ENCODE data around the gene SDF2.

The SDF2 gene, protein sequence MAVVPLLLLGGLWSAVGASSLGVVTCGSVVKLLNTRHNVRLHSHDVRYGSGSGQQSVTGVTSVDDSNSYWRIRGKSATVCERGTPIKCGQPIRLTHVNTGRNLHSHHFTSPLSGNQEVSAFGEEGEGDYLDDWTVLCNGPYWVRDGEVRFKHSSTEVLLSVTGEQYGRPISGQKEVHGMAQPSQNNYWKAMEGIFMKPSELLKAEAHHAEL

DNA sequence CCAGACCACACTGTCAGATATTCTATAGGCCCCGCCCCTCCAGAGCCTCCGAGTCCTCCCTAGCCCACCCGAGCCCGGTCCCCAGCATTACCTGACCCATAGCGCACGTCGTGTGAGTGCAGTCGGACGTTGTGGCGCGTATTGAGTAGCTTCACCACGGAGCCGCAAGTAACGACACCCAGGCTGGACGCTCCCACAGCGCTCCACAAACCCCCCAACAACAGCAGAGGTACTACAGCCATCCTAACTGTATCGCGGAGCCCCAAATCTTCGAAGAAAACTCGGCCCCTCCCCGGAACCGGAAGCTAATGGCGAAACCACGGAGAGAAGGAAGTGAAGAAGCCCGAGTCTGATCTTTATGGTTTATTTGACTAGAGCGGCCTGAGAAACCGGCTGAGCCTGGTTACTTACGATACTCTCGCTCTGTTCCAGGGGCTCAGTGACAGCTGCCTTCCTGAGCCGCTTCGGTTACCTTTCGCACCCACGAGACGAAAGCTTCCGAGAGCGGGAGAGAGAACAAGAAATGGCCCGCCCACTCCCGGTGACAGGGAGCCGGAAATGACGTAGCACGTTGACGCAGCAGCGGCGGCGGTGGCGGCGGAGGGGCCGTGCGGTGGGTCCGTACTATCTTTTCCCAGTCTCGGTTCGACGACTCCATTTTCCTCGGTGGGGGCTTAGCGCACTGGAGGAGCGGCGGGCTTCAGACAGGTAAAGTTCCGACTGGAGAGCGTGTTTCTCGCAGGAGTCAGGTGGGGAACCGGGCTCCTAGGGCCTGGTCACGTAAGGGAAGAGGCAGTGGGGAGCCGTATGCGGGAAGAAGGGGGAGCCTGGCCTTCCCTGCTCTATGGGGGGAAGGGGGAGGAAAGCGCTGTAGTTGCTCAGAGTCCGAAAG, at the start of gene SDF2, which contains the start of gene SUPT6H:
Gene SDF2 (minus strand): TSS at position 272 of the 892 bp plus-strand sequence. CDS start 30 bp downstream, at position 242.
Gene SUPT6H (plus strand): TSS at position 571 of the 892 bp plus-strand sequence. CDS start 11,197 bp downstream, outside the sequence.
- peak; percentile 62 for DNase-seq (ENCODE audit: low read depth)

DNA sequence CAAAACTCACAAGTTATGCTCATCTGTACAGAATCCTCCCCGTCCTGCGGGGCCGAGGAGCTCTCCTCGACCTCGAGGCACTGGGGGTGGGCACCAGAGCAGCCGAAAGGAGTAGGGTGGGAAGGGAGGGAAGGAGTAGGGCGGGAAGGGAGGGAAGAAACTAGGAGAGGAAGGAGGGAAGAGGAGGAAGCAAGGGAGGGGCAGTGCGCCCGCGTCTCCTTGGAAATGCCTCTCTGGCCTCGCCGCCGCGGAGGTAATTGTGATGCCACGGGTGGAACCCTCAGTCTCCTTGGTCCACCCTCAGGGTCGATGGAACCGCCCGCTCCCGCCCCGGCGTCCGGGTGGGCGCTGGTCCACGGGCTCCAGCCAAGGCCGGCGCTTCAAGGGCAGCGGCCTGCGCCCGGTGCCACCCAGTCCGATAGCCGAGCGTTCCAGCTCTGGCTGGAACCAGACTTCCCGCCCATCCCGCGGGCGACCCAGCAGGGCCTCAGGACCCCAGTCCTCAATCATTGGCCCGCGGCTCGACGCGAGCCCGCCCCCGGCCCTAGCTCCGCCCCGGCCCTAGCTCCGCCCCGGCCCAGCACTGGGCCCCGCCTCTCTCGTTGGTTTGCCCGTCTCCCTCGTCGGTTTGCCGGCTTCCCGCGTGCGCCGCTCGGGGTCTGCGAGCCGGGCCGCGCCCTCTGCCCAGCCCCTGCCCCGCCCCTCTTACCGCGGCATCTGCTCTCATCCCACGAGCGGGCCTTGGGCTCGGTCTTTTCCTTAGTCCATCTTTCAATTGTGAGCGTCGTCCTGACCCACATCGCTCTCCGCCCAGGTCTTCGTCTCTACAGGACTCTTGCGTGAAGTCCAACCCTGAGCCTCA, 49.4 kb upstream of the SDF2 start:
- DNase-seq (ENCODE audit: low read depth), result peak; percentile 68

DNA sequence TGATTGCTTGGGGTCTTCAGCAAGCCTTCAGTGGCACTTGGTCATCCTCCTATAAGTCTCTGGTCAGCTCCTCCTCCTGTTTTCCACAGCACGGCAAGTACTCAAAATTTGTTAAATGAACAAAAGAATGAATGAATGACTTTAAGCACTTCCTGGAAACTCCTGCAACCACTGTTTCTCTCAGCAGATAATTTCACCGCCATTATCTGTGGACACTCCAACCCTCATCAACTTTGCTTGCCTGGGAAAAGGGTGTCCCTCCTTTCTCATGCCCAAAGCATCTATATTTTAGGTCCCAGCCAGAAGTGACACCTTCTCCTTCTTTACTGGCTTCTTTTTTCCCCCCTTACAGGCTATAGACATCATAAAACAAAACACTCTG, 45.6 kb upstream of the SDF2 start:
- DNase-seq (ENCODE audit: low read depth), result no peak

DNA sequence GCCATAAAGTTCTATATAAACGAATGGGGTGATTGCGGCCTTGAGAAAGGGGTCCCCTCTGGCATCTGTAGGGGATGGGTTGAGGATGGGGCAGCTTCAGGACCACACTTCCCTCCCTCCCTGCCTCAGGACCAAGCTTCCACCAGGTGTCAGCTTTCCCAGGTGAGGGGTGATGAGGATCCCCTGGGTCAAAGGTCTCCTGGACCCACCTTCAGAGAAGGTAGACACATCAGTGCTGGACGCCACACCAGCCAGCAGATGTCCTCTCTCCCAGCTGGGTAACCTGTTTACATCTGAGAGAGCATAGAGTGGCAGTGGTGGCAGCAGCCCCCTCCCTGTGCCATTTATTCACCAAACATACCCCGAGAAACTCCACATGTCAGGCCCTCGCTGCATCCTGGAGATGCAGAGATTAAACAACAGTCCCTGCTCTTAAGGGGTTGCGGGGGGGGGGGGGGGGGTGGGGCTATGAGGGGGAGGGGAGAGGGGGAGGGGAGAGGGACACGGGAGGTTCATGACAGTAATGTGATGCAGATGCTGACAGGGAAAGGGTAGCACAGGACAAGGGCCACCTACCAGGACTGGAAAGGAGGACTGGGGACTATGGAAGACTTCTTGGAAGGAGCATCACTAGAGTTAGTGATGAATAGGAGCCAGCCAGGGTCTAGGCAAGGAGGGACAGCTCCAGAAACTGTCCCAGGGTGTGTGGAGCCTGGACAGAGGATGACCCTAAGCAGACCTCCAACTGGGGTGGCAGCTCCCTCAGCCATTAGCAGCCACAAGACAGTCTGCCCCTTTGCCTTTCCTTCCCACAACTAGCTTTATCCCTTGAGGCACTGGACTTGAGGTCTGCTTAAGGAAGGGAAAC, 45.0 kb upstream of the SDF2 start:
- no peak for DNase-seq (ENCODE audit: low read depth)

DNA sequence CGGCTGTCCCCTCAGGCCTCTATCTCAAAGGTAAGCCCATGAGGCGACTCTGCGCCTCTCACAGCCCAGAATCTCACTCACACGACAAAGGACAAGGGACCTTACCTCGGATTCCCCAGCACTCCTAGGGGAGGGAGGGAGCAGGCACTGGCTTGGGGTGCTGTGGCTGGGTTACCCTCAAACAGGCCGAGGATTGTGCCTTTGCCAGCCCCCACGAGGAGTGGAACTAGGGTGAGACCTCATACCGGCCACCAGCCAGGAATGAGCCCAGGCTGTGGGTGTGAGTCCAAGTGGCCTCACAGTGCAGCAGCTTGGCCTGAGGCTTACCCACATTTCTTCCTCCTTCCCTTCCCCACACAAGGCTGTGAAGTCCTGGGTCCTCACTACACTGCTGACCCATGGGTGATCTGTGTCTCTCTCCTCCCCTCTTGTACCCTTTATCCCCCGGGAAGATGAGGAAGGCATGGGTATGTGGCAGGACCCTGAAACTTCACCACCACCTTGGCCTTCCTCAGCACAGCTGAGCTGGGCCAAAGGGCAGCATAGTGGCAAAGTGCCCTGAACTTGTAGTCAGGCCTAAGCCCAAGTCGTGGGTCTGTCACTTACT, 44.1 kb upstream of the SDF2 start:
- DNase-seq (ENCODE audit: low read depth), result no peak

DNA sequence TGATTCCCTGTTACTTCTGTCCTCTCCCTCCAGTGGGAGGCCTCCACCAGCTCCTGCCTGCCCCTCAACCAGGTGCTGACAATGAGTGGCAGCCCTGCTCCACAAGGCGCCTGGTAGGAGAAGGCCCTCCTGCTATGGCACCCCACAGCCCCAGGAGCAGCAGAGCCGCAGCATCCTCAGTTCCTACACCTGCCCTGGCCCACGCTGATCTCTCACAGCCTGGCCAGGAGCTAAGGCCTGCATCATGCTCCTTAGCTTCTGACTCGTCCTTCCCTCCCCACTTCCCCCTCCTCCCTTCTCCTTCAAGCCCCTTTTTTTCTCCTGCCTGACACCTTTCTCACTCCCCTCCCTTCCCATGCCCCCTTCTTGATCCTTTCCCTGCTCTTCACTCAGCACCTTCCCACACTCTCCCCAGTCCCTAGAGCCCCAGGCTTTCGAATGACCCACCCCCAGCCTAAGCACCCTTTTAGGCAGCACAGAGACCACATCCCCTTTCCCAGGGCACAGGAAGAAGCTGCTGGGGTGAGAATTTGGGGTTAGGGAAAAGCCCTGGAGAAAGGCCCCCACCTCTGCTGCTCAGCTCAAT, 43.5 kb upstream of the SDF2 start:
- DNase-seq (ENCODE audit: low read depth), result no peak

DNA sequence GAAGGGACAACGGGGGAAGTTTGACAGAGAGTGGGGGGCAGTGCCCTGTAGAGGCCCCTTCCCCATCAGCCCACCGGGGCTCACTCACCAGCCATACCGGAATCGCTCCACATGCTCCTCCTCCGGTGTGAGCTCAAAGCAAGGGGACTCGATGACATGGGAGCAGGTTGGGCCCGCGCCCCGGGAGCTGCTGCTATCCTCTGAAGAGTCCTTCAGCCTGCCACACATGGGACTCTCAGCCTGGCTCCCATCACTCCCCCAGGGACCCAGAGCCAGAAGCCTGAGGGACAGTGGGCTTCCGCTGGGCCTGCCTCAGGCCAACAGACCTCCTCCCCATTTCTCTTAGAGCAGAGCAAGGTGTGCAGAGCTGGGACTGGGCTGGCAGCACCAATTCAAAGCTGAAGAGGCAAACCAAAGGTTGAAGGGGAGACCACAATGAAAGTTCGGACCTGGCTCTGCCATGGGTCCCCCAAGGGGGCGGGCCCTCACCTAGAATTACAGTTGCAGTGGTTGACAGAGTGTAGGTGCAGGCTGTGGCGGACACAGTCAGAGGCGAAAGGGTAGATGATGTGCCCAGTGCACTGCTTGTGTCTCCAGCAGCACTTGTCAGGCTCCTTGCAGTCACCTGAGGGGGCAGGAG, 42.6 kb upstream of the SDF2 start:
- DNase-seq (ENCODE audit: low read depth), result no peak

DNA sequence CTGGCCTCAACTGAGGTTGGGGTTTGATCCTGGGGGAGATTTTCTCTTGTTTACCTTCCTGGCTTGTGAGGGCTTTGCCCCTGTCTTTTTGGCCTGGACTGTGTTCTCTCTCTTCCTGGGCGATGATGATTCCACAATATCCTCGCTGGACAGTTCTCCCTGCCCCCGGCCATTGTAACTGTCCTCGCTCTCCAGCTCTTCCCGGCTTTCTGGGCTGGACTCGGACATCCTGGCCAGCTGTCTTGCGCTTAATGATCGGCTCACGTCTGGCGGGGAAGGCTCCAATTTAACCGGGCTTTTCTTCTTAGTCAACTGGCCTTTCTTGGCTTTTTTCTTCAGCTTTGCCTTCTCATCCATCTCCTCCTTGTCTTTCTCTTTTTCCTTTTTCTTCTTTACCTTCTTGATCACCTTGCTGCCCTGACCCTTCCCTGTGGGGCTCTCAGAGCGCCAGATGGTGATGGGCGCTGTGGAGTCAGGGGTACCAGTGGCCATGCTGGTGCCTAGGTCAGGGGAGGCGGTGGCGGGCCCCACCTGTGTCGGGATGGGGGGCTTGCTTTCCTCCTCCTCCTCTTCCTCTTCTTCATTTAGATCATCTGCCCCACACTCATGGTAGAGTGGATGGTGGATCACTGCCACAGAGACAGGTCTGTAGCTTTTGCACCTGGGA, 42.0 kb upstream of the SDF2 start:
- no peak for DNase-seq (ENCODE audit: low read depth)

DNA sequence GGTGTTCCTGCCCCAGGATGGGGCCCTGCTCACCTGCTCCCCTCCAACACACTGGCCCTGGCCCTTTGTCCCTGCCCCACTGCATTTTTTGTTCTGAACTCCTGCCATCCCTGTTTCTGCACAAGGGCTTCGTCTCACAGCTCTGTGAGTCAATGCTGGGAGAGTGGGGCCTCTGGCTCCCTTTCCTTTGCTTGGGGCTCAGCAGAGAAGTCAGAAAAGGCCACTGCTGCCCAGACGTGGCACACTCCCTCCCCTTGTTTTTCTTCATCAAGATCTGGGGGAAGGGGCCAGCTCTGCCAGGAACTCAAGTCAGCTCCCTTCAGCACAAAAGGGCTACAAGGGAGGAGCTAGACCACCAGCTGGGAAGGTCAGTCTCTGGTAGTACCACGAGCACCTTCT, 41.0 kb upstream of the SDF2 start:
- no peak for DNase-seq (ENCODE audit: low read depth)

DNA sequence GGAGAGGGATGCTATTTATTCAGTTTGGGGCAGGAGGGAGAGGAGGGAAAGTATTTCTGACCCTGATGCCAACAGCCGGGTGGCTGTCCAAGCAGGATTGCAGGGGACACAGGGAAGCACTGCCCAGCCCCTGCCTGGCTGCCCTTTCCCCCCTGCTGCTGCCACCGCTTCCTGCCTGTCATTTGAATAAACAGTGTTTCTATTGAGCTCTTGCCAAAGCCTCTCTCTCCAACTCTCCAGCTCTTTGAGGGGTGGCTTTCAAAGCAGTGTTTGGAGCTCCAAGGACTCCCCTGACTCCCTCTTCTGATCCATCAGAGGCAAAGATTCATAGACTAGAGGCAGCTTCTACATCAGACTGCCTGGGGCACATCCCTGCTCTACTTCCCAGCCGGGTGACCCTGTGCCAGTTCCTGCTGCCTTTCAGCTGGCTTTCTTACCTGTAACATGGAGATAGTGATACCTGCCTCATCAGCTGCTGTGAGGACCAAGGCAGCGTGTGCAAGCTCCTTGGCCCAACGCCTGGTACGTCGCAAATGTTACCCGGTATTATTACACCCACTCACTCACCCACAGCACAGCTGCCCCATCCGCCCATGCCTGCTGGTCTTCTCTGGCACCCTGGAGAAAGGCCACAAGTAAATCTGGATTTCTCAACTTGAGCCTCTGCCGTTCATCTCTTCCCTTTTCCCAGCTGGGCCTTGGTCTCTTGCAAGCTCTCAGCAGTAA, 40.5 kb upstream of the SDF2 start:
- no peak for DNase-seq (ENCODE audit: low read depth)

DNA sequence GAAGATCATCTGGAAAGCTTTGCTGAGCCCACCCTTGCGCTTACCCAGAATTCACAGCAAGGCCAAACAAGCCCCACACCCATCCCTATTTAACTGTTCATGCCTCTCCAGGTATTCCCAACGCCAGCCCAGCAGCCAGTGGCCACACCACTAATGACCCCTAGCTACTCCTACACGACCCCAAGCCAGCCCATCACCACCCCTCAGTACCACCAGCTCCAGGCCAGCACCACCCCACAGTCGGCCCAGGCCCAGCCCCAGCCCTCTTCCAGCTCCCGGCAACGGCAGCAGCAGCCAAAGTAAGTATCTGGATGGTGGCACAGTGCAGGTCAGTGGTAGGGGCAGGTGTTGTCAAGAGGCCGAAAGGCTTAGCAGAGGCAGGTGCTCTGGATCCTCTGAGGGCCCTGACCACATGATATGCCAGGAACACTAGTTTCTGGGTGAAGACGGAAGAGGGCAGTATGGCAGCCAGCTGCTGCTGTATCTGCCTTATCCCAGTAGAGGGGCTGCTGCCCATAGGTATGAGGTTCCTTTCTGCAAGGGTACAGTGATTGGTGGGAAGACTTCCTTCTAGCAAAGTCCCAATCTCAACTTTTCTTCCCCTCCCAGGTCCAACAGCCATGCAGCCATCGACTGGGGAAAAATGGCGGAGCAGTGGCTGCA, 39.3 kb upstream of the SDF2 start:
- DNase-seq (ENCODE audit: low read depth), result no peak

DNA sequence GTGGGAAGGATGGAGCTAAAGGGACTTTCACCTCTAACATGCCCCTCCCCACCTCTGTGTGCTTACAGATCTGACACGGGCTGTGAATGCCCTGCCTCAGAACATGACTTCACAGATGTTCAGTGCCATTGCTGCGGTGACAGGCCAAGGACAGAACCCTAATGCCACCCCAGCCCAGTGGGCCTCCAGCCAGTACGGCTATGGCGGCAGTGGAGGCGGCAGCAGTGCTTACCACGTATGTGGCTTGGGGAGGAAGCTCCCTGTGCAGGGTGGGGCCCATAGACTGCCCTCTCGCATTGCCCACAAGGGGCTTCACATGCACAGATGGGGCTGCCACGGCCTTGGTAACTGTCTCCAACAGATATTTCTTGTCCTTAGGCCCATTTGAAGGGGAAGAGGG, 38.6 kb upstream of the SDF2 start:
- DNase-seq (ENCODE audit: low read depth), result no peak

DNA sequence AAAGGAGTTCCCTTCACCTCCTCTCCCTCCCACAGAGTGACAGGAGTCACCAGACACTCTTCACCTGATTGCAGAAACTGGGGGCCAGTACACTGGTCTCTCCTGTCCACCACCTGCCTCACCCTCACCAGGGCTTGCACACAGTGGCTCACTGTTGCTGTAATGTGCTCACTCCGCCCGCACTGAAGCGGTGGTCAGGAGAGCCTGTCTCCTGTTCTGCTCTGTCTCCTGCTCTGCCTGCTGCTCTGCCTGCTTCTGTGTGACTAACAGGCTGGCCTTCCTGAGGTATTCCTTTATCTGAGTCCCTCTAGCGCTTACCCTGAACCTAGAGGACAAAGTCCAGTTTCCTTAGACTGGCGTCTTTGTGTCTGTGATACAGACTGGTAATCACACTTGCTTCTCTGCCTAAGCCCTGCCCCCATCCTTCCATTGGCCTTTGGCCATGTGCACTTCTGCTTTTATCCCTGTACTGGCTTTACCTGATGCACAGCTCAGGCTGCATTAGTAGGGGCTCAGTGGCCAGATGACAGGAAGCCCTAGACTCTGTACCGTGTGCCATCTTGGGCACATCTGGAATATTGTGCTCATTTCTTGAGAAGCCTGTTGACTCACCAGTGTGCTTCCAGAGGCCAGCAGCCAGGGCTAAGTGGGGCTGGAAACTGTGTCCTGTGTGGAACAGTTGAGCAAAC, 36.7 kb upstream of the SDF2 start:
- no peak for DNase-seq (ENCODE audit: low read depth)

DNA sequence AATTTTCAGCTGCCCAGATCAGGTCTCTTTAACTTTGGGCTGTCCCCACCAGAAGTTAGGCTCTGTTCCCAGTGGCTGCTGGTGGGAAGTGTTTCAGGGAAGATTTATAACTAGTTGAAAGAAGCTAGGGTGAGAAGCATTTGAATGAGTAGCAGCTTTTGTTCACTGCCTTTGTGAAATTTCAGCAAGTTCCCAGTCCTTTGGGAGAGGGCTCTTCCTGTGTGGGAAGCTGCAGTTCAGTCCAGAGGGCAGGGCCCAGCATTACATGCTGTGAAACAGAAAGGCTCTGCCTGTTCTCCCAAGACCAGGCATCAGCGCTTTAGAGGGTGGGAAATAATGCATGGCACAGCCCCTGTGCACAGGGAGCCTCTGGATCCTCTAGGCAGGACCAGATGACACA, 32.2 kb upstream of the SDF2 start:
- no peak for DNase-seq (ENCODE audit: low read depth)

DNA sequence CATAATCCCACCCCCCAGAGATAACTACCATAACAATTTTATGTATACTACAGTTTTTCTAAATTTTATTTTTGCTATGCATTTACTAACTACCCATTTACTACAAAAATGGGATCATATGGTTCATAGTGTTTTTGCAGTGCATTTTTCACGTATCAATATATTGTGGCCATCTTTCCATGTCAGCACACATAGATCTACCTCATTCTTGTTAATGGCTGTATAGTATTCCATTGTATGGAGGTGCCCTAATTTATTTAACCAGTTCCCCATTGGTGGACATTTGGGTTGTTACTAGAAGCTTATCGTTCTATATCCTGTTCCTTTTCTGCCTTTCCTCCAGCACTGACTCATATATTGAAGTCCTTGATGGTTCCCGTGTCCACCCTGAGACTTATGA, 27.3 kb upstream of the SDF2 start:
- DNase-seq (ENCODE audit: low read depth), result no peak

DNA sequence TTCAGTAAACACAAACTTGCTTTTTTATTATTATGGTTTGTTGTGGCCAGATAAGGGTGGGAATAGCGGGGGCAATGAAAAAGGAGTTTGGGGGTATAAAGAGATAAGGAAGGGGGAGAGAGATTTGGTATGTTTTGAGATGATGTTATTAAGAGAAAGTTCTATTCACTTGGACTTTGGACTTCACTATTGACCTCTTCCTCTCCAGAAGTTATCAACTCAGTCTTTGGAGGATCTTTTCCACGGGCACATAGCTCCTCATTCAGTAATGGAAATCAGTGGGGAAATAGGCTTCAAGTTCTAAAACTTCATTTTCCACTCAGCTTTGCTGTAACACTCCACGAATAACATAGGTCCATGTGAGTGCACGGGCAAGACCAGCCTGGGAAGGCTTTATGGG, 26.8 kb upstream of the SDF2 start:
- DNase-seq (ENCODE audit: low read depth), result no peak

DNA sequence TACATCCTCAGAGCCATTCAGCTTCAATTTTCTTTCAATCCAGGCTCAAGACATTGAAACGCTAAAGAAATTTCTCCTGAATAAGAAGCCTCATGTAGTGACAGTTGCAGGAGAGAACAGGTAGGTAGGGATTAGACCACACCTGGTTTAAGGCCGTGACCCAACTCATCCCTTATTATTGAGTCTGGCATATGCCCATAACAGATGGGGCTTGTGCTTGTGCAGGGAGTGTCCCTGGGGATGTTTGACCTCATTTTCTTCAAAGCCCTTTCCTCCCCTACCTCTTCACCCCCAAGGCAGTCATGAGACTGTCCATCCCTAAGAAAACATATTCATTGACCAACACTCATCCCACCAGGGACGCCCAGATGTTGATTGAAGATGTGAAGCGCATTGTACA, 24.6 kb upstream of the SDF2 start:
- no peak for DNase-seq (ENCODE audit: low read depth)

DNA sequence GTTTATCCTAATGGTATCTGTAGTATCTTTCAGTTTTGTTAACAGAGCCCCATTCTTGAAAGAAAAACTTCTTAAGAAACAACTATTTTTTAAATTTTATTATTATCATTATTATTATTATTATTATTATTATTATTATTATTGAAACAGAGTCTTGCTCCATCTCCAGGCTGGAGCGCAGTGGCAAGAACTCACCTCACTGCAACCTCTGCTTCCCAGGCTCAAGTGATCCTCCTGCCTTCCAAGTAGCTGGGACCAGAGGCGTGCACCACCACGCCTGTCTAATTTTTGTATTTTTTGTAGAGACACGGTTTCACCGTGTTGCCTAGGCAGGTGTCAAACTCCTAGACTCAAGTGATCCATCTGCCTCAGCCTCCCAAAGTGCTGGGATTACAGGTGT, 23.7 kb upstream of the SDF2 start:
- no peak for DNase-seq (ENCODE audit: low read depth)

Data from GM04504 (cell line).